HEK293T (cell line): ENCODE results near the gene SLX4IP.

Experiments used
- CTBP1 ChIP-seq: fragments of 450-650 bp; IDR thresholded peaks from 2 replicates; pipeline ENCODE4 v1.6.1; 2016; ENCODE audit warnings: borderline replicate concordance
- FOXK2 ChIP-seq: fragments of 450-650 bp; IDR thresholded peaks from 2 replicates; pipeline ENCODE4 v1.6.1; 2016; ENCODE audit warnings: mild to moderate bottlenecking
- FOXM1 ChIP-seq: fragments of 450-650 bp; IDR thresholded peaks from 2 replicates; pipeline ENCODE4 v1.6.1; 2017; ENCODE audit warnings: mild to moderate bottlenecking, borderline replicate concordance
- PKNOX1 ChIP-seq: fragments of 450-650 bp; IDR thresholded peaks from 2 replicates; pipeline ENCODE4 v1.6.1; 2016
- SP1 ChIP-seq: fragments of 450-650 bp; IDR thresholded peaks from 2 replicates; pipeline ENCODE4 v1.6.1; 2017
- SUZ12 ChIP-seq: fragments of 450-650 bp; IDR thresholded peaks from 2 replicates; pipeline ENCODE4 v1.6.1; 2016; ENCODE audit warnings: mild to moderate bottlenecking
- TARDBP ChIP-seq: fragments of 450-650 bp; IDR thresholded peaks from 2 replicates; pipeline ENCODE4 v1.6.1; 2016

GRCh38 chr20:10476319-10476724 is 41.2 kb downstream of the SLX4IP start:
- TF ChIP-seq FOXM1, result no peak
- TF ChIP-seq CTBP1, result no peak
- TF ChIP-seq SUZ12, result no peak
- no peak for TF ChIP-seq PKNOX1
- TF ChIP-seq TARDBP, result no peak
- TF ChIP-seq FOXK2, result no peak
- TF ChIP-seq SP1, result no peak
